H1 (cell line): Measurements from ENCODE around the gene SSR2. TPM values are rescaled to one million over a fixed set of nuclear protein-coding genes. Genes with fewer than 3 reads are reported as not detected.

Source experiments
- GABPA ChIP-seq: IDR thresholded peaks from 2 replicates; pipeline ENCODE4 v1.6.1; 2011; ENCODE audit warnings: mild to moderate bottlenecking, low read length, moderate library complexity, borderline replicate concordance; ENCODE audit not compliant: insufficient read depth
- PHF8 ChIP-seq: fragments of 200-600 bp; sonication (generic); conservative IDR thresholded peaks from 2 replicates; pipeline ENCODE4 v1.7.1; 2012; ENCODE audit warnings: low read depth, mild to moderate bottlenecking, inconsistent platforms, low read length, moderate library complexity
- SIN3A ChIP-seq, 2 experiments: IDR thresholded peaks in 1 of 2; conservative IDR thresholded peaks in 1 of 2; 2 replicates each; pipeline ENCODE4 v1.6.1; 2011 to 2012; ENCODE audit warnings: low read length in 2 of 2, improper control_type of control experiment in 1 of 2, low read depth in 1 of 2, mild to moderate bottlenecking in 1 of 2
- YY1 ChIP-seq: IDR thresholded peaks from 2 replicates; pipeline ENCODE4 v1.6.1; 2011; ENCODE audit warnings: low read depth, mild to moderate bottlenecking, low read length
- polyA plus RNA-seq, 7 experiments: library from polyadenylated mRNA; depleted of rRNA in 3 of 7; stranded (reverse) in 5 of 7; unstranded in 2 of 7; fragments of >200 nt in 5 of 7; fragments of 200-250 nt in 2 of 7; gene quantifications; 1 replicate in 5 of 7; 2 replicates in 1 of 7; 4 replicates in 1 of 7; pipeline versions ENCODE4 v1.2.1 to v1.2.3, GENCODE V29; 2011 to 2013; ENCODE audit warnings: missing spikeins in 2 of 7, mixed read lengths in 2 of 7
- total RNA-seq: library from RNA; stranded (reverse); fragmentation: NEBNext Ultra II Directional; extraction: Animal tissue kit (Norgen Biotek cat#: 25700); gene quantifications from 2 replicates; pipeline ENCODE4 v1.2.1, GENCODE V29; 2021

Gene SSR2
- total and polyA plus RNA-seq, 2 of the 8 experiments (the other 6 are each of a cell fraction or from before 2014, with no cell fraction given) = 190 to 648 TPM

DNA sequence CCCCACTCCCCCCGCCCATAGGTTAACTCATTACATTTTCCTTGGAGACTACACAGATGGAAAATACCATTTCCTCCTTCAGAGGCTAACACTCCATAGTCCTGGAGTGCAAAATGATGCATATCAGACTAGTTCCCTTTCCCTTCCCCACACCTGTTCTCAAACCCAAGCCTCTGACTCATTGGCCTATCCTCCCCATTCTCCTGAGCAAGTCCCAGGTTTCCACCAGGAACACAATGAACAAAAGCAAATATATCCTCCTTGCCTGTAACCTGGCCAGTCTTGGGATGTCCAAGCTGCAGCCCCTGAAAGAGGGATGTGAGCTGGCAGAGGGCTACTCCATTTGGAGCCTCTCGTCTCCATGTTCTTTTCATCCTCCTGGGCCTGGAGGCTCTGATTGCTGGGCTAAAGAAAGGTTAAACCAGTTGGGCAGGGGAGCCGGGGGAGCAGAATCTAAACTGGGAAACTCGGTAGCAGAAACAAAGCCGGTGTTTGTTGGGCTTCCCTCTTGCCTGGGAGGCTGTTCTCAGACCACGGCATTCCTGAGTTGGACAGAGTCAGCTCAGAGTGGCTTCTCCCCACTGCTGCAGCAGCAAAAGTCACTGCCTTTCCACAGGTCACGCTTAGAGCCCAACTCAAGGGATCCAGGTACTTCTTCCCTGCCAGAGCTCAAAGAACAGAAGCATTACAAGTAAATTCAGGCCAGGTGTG lies 13.9 kb downstream of the SSR2 start (continued):
- TF ChIP-seq PHF8 = no peak
- TF ChIP-seq YY1 = no peak
- no peak for TF ChIP-seq SIN3A (conservative IDR thresholded peaks at IDR 0.05 in 1 of 2, IDR thresholded peaks at IDR 0.05 in 1 of 2; ENCODE audit: low read depth in 1 of 2, low read length in 2 of 2)
- no peak for TF ChIP-seq GABPA
